GM19468 (cell line): ENCODE data around the gene CDH23.

ENCODE experiments used
- ATAC-seq: cut with Tn5 transposase; IDR thresholded peaks from one replicate; pipeline ENCODE4 v1.9.1; 2021; ENCODE audit warnings: mild to moderate bottlenecking, moderate library complexity, moderate number of reproducible peaks; ENCODE audit not compliant: unreplicated experiment; ENCODE audit errors: extremely low read depth

CDH23 gene

GRCh38 chr10:71707240-71707789 lies 310.6 kb downstream of the CDH23 start:
- ATAC-seq, result no peak

GRCh38 chr10:71708301-71708703 lies 311.6 kb downstream of the CDH23 start:
- no peak for ATAC-seq

GRCh38 chr10:71708897-71709882 lies 312.5 kb downstream of the CDH23 start:
- ATAC-seq, result no peak

- ATAC-seq, result no peak
Measured at GRCh38 chr10:71710519-71710918, 313.8 kb downstream of the CDH23 start.

- ATAC-seq, result no peak
Measured at GRCh38 chr10:71711052-71711623, 314.4 kb downstream of the CDH23 start.

- no peak for ATAC-seq
Measured at GRCh38 chr10:71712170-71712569, 315.4 kb downstream of the CDH23 start.

- no peak for ATAC-seq
Measured at GRCh38 chr10:71712572-71713134, 315.9 kb downstream of the CDH23 start.

GRCh38 chr10:71713135-71714030 lies 316.7 kb downstream of the CDH23 start:
- no peak for ATAC-seq

- ATAC-seq, result no peak
Measured at GRCh38 chr10:71714031-71714410, 317.3 kb downstream of the CDH23 start.

GRCh38 chr10:71714592-71714991 lies 317.9 kb downstream of the CDH23 start:
- no peak for ATAC-seq

- no peak for ATAC-seq
Measured at GRCh38 chr10:71715026-71715425, 318.3 kb downstream of the CDH23 start.

- ATAC-seq, result no peak
Measured at GRCh38 chr10:71715860-71716259, 319.1 kb downstream of the CDH23 start.

- ATAC-seq, result no peak
Measured at GRCh38 chr10:71716426-71716825, 319.7 kb downstream of the CDH23 start.

- no peak for ATAC-seq
Measured at GRCh38 chr10:71717056-71717455, 320.3 kb downstream of the CDH23 start.

GRCh38 chr10:71717551-71717951 lies 320.8 kb downstream of the CDH23 start:
- ATAC-seq, result no peak

GRCh38 chr10:71718165-71718698 lies 321.5 kb downstream of the CDH23 start:
- no peak for ATAC-seq

- ATAC-seq, result no peak
Measured at GRCh38 chr10:71719042-71719441, 322.3 kb downstream of the CDH23 start.

GRCh38 chr10:71719464-71720201 lies 322.9 kb downstream of the CDH23 start, which contains the start of gene C10orf105:
TSS of gene C10orf105 (minus strand) at chr10:71719778. CDS start at chr10:71716337, 3,441 bp downstream.
- no peak for ATAC-seq

- no peak for ATAC-seq
Measured at GRCh38 chr10:71720288-71720687, 323.6 kb downstream of the CDH23 start.
